ENCODE data around the gene DCAF10. TPM values are rescaled to one million over a fixed set of nuclear protein-coding genes. Genes with fewer than 3 reads are reported as not detected.

Gene DCAF10
- total and polyA plus RNA-seq, 2 of the 8 experiments (the other 6 are each of a cell fraction or from before 2014, with no cell fraction given), result 7.1 to 15.0 TPM

- TF ChIP-seq TAF1 (IDR thresholded peaks at IDR 0.05; ENCODE audit: low read depth, low read length) (no peak), GTF2F1 (IDR thresholded peaks at IDR 0.05; ENCODE audit: borderline replicate concordance, low read depth, low read length) (no peak)
- H3K23me2 ChIP-seq (ENCODE audit: low read depth, low read length), result peaks cover 2% of the 10 kb centered on the region
- no peak overlapping the region for H3K18ac ChIP-seq (ENCODE audit: extremely low read depth, low read length)
- H3K23ac ChIP-seq (ENCODE audit: insufficient read length), result no peak overlapping the region
- H4K5ac ChIP-seq (ENCODE audit: insufficient read length, low read depth, low read length), result no peak overlapping the region
- H3K4ac ChIP-seq (replicated peaks; ENCODE audit: insufficient read length, low read depth, low read length), result no peak overlapping the region
- DNase-seq (ENCODE audit: low read depth in 1 of 2, low spot score in 2 of 2) (no peak), FAIRE-seq (no peak)
- ChIA-PET CTCF (ENCODE audit: partially characterized antibody) (interaction anchor here (0.7 to 2.9 kb wide), 4 partner anchors 10 to 356 kb away, joined by 3 to 10 read pairs (median 5); no protein-coding TSS in a partner anchor), POLR2A (ENCODE audit: partially characterized antibody) (no interaction called here)
- H3K79me1 ChIP-seq (ENCODE audit: low read depth, low read length), result no peaks in the 10 kb centered on the region
- H3K9ac ChIP-seq (replicated peaks in 1 of 4; ENCODE audit: extremely low read depth in 1 of 4, low read depth in 3 of 4, low read length in 3 of 4), result no peak overlapping the region
- no peak overlapping the region for H2BK5ac ChIP-seq (ENCODE audit: low read depth, low read length)
- H3K4me3 ChIP-seq (ENCODE audit: extremely low read depth in 1 of 4, insufficient read depth in 2 of 4, low read depth in 3 of 4, low read length in 4 of 4), result no peak overlapping the region
- no peaks in the 10 kb centered on the region for H3K9me3 ChIP-seq (ENCODE audit: insufficient read depth in 2 of 2, low read depth in 1 of 2, low read length in 1 of 2)
- H4K8ac ChIP-seq (ENCODE audit: extremely low read depth, insufficient read depth, low read length), result no peak overlapping the region
- H2BK120ac ChIP-seq (replicated peaks; ENCODE audit: low read depth, low read length), result no peak overlapping the region
- H3K79me2 ChIP-seq (ENCODE audit: control insufficient read depth in 1 of 2, insufficient read depth in 2 of 2, low read length in 2 of 2), result no peaks in the 10 kb centered on the region
- H3K14ac ChIP-seq (ENCODE audit: insufficient read length), result no peak overlapping the region
- H3K27ac ChIP-seq (ENCODE audit: low read depth, low read length), result no peak overlapping the region
- no peak overlapping the region for H2BK15ac ChIP-seq (ENCODE audit: low read length)
- no peak overlapping the region for H2AFZ ChIP-seq (ENCODE audit: low read length)
- 67% methylated on average over 4 of the region's 4 CpGs; no CpG with 5 or more reads in 1 of the 2 experiments for WGBS, 2 experiments (ENCODE audit: extremely low coverage in 1 of 2, insufficient coverage in 1 of 2, insufficient read length in 1 of 2, insufficient replicate concordance in 2 of 2, low coverage in 1 of 2, low lambda C conversion rate in 2 of 2, missing lambda C conversion rate in 1 of 2)
- H3K36me3 ChIP-seq (ENCODE audit: control insufficient read depth in 2 of 4, insufficient read depth in 4 of 4, low read length in 3 of 4), result no peaks in the 10 kb centered on the region
- H2AK5ac ChIP-seq (ENCODE audit: low read depth, low read length), result no peak overlapping the region
- no peak overlapping the region for H2BK20ac ChIP-seq (ENCODE audit: low read length)
- peaks cover 0 to 2% of the 10 kb centered on the region in 2 experiments for H4K20me1 ChIP-seq (replicated peaks in 1 of 2; ENCODE audit: control insufficient read depth in 1 of 2, insufficient read depth in 2 of 2, low read length in 2 of 2)
- no peak overlapping the region for H3K4me2 ChIP-seq (ENCODE audit: insufficient read depth in 1 of 2, low read depth in 2 of 2, low read length in 2 of 2)
- no peak overlapping the region for H3K56ac ChIP-seq (replicated peaks; ENCODE audit: insufficient read length, low read depth, low read length)
- no peak overlapping the region for H2BK12ac ChIP-seq (ENCODE audit: low read depth, low read length)
- H4K91ac ChIP-seq (replicated peaks; ENCODE audit: insufficient read length, low read length), result no peak overlapping the region
- H3K27me3 ChIP-seq (replicated peaks in 1 of 4; ENCODE audit: control insufficient read depth in 3 of 4, extremely low read depth in 1 of 4, insufficient read depth in 3 of 4, low read length in 3 of 4), result peaks cover 0 to 3% (median 0%) of the 10 kb centered on the region in 4 experiments; a peak in 3 of 7 replicates
- peaks cover 0 to 6% (median 4%) of the 10 kb centered on the region in 4 experiments; a peak in 3 of 7 replicates for H3K4me1 ChIP-seq (replicated peaks in 1 of 4; ENCODE audit: control insufficient read depth in 3 of 4, insufficient read depth in 4 of 4, low read length in 3 of 4)
Measured at GRCh38 chr9:37908283-37908682, 107.7 kb downstream of the DCAF10 start.

Data from H1 (cell line).